ENCODE results near the gene MIDN.

Gene MIDN

GRCh38 chr19:1268226-1269064, 20.1 kb downstream of the MIDN start:
- peaks cover 44% of the 10 kb centered on the region for H3K36me3 Mint-ChIP-seq (ENCODE audit: low read depth)
- peak overlapping the region; percentile 90 for H3K27ac Mint-ChIP-seq
- intact Hi-C loops (cut with micrococcal nuclease) = no loop called here
- H3K4me1 Mint-ChIP-seq (ENCODE audit: low read depth) = peaks cover 83% of the 10 kb centered on the region
- peaks cover 7% of the 10 kb centered on the region for H3K27me3 Mint-ChIP-seq
- peak overlapping the region; percentile 99 for H3K4me3 Mint-ChIP-seq
- H3K9me3 Mint-ChIP-seq = no peaks in the 10 kb centered on the region

GRCh38 chr19:1269065-1269477, 20.7 kb downstream of the MIDN start, which contains the start of gene CIRBP:
CIRBP (plus strand) TSS chr19:1269332; CDS start chr19:1270934, 1,602 bp downstream.
- intact Hi-C loops (cut with micrococcal nuclease) = no loop called here
- H3K27me3 Mint-ChIP-seq = peaks cover 7% of the 10 kb centered on the region
- peak within 1 kb of the TSS; percentile 99 for H3K4me3 Mint-ChIP-seq
- H3K4me1 Mint-ChIP-seq (ENCODE audit: low read depth) = peaks cover 86% of the 10 kb centered on the region
- peak within 1 kb of the TSS; percentile 90 for H3K27ac Mint-ChIP-seq
- no peaks in the 10 kb centered on the region for H3K9me3 Mint-ChIP-seq
- H3K36me3 Mint-ChIP-seq (ENCODE audit: low read depth) = peaks cover 50% of the 10 kb centered on the region

- Mint-ChIP-seq H3K4me3 (peak overlapping the region; percentile 99), H3K4me1 (ENCODE audit: low read depth) (peaks cover 86% of the 10 kb centered on the region), H3K36me3 (ENCODE audit: low read depth) (peaks cover 56% of the 10 kb centered on the region), H3K27ac (peak overlapping the region; percentile 90), H3K9me3 (no peaks in the 10 kb centered on the region), H3K27me3 (peaks cover 7% of the 10 kb centered on the region)
- intact Hi-C loops (cut with micrococcal nuclease) = no loop called here
Measured at GRCh38 chr19:1269478-1270212, 21.3 kb downstream of the MIDN start.

- Mint-ChIP-seq H3K4me3 (peak overlapping the region; percentile 99), H3K27me3 (peaks cover 7% of the 10 kb centered on the region), H3K36me3 (ENCODE audit: low read depth) (peaks cover 63% of the 10 kb centered on the region), H3K9me3 (no peaks in the 10 kb centered on the region), H3K27ac (peak overlapping the region; percentile 90), H3K4me1 (ENCODE audit: low read depth) (peaks cover 85% of the 10 kb centered on the region)
- intact Hi-C loops (cut with micrococcal nuclease) = no loop called here
Measured at GRCh38 chr19:1270213-1270853, 21.9 kb downstream of the MIDN start.

DNA sequence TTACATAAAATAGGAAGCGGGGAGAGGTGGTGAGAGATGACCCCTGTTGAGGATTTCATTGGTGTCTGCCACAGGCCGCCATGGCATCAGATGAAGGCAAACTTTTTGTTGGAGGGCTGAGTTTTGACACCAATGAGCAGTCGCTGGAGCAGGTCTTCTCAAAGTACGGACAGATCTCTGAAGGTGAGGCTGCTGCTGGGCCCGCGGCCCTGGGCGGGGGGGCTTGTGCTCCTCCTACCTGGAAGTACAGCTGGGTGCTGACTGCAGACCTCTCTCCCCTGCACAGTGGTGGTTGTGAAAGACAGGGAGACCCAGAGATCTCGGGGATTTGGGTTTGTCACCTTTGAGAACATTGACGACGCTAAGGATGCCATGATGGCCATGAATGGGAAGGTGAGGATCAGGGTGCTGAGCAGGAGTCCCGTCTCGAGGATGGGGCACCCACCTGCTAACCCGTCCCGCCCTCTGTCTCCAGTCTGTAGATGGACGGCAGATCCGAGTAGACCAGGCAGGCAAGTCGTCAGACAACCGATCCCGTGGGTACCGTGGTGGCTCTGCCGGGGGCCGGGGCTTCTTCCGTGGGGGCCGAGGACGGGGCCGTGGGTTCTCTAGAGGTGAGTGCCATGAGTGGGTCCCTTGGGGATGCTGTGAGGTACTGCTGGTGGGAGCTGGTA, 22.6 kb downstream of the MIDN start:
- intact Hi-C loops (cut with micrococcal nuclease) = no loop called here
- Mint-ChIP-seq H3K4me3 (peak overlapping the region; percentile 99), H3K36me3 (ENCODE audit: low read depth) (peaks cover 65% of the 10 kb centered on the region), H3K27ac (peak overlapping the region; percentile 90), H3K27me3 (peaks cover 7% of the 10 kb centered on the region), H3K9me3 (no peaks in the 10 kb centered on the region), H3K4me1 (ENCODE audit: low read depth) (peaks cover 79% of the 10 kb centered on the region)

- Mint-ChIP-seq H3K27me3 (peaks cover 7% of the 10 kb centered on the region), H3K4me3 (peak overlapping the region; percentile 99), H3K36me3 (ENCODE audit: low read depth) (peaks cover 69% of the 10 kb centered on the region), H3K9me3 (no peaks in the 10 kb centered on the region), H3K27ac (peak overlapping the region; percentile 90), H3K4me1 (ENCODE audit: low read depth) (peaks cover 81% of the 10 kb centered on the region)
- intact Hi-C loops (cut with micrococcal nuclease) = no loop called here
Measured at GRCh38 chr19:1271528-1272422, 23.4 kb downstream of the MIDN start.

DNA sequence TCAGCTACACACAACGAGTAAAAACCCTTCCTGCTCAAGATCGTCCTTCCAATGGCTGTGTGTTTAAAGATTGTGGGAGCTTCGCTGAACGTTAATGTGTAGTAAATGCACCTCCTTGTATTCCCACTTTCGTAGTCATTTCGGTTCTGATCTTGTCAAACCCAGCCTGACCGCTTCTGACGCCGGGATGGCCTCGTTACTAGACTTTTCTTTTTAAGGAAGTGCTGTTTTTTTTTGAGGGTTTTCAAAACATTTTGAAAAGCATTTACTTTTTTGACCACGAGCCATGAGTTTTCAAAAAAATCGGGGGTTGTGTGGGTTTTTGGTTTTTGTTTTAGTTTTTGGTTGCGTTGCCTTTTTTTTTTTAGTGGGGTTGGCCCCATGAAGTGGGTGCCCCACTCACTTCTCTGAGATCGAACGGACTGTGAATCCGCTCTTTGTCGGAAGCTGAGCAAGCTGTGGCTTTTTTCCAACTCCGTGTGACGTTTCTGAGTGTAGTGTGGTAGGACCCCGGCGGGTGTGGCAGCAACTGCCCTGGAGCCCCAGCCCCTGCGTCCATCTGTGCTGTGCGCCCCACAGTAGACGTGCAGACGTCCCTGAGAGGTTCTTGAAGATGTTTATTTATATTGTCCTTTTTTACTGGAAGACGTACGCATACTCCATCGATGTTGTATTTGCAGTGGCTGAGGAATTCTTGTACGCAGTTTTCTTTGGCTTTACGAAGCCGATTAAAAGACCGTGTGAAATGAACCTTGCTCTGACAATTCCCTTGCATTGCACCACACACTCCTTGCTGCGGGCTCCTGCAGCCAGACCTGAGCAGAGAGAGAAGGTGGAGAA, 24.3 kb downstream of the MIDN start:
- no peaks in the 10 kb centered on the region for H3K9me3 Mint-ChIP-seq
- intact Hi-C loops (cut with micrococcal nuclease) = no loop called here
- H3K4me1 Mint-ChIP-seq (ENCODE audit: low read depth) = peaks cover 79% of the 10 kb centered on the region
- H3K27me3 Mint-ChIP-seq = no peaks in the 10 kb centered on the region
- H3K36me3 Mint-ChIP-seq (ENCODE audit: low read depth) = peaks cover 78% of the 10 kb centered on the region
- peak overlapping the region; percentile 99 for H3K4me3 Mint-ChIP-seq
- peak overlapping the region; percentile 90 for H3K27ac Mint-ChIP-seq

DNA sequence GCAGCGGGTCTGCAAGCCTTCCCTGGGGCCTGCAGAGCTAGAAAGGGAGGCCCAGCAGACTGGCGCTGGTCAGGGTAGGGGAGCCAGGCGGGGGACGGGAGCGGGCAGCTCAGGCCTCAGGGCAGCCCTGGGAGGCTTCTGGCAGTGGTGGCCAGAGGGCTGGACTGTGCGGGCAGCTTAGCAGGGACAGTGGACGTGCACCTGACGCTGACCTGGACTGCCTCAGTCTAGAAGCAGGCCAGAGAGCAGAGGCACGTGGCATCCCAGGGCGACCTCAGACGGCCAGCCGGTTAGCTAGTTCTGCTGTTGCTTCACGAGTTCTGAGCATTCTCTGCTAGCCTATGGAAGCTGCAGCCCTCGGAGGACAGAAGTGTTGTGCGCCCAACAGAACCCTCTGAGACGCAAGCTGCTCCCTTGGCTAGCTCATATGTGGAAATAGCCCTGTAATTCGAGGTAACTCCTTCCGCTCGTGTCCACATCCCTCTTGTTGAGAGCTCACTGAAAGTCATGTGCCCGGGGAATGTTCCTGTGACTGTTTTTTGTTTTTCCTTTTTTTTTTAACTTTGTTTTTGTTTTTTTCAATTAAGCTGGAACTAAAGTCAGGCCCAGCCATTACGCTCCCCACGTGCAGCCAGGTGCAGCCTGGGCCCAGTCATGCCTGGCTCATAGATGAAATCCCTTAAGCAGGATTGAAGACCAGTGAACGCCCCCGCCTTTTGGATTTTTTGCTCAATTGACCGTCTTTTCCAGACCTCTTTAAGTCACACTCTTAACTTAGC, 25.1 kb downstream of the MIDN start:
- no peaks in the 10 kb centered on the region for H3K9me3 Mint-ChIP-seq
- H3K4me3 Mint-ChIP-seq = peak overlapping the region; percentile 99
- intact Hi-C loops (cut with micrococcal nuclease) = no loop called here
- no peaks in the 10 kb centered on the region for H3K27me3 Mint-ChIP-seq
- H3K4me1 Mint-ChIP-seq (ENCODE audit: low read depth) = peaks cover 78% of the 10 kb centered on the region
- peak overlapping the region; percentile 90 for H3K27ac Mint-ChIP-seq
- H3K36me3 Mint-ChIP-seq (ENCODE audit: low read depth) = peaks cover 86% of the 10 kb centered on the region

- Mint-ChIP-seq H3K4me1 (ENCODE audit: low read depth) (peaks cover 72% of the 10 kb centered on the region), H3K36me3 (ENCODE audit: low read depth) (peaks cover 89% of the 10 kb centered on the region), H3K27ac (peak overlapping the region; percentile 90), H3K27me3 (no peaks in the 10 kb centered on the region), H3K9me3 (no peaks in the 10 kb centered on the region), H3K4me3 (peak overlapping the region; percentile 79)
- intact Hi-C loops (cut with micrococcal nuclease) = no loop called here
Measured at GRCh38 chr19:1274081-1274851, 25.9 kb downstream of the MIDN start.

DNA sequence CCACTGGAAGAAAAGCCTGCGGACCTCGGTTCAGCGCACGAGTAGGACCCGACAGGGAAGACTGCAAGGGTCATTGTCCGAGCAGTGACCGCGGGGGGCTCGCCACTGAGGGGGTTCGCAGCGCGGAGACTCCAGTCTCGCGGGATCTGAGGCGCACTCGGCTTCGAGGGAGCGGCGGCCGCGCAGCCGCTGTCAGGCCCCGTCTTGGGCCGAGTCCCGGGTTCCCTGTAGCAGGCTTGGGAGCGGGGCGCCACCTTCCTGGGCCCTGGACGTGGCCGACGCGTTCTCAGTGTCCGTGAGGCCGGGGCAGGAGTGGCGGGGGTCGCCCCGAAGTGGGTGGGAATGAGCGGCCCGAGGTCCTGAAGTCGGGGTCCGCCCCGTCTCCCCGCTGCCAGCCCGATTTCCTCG, 26.5 kb downstream of the MIDN start:
- H3K4me3 Mint-ChIP-seq = peak overlapping the region; percentile 79
- peaks cover 92% of the 10 kb centered on the region for H3K36me3 Mint-ChIP-seq (ENCODE audit: low read depth)
- intact Hi-C loops (cut with micrococcal nuclease) = no loop called here
- peaks cover 74% of the 10 kb centered on the region for H3K4me1 Mint-ChIP-seq (ENCODE audit: low read depth)
- H3K9me3 Mint-ChIP-seq = no peaks in the 10 kb centered on the region
- no peaks in the 10 kb centered on the region for H3K27me3 Mint-ChIP-seq
- H3K27ac Mint-ChIP-seq = peak overlapping the region; percentile 90

- Mint-ChIP-seq H3K4me3 (peak within 1 kb of the TSS; percentile 79), H3K27ac (peak within 1 kb of the TSS; percentile 90), H3K4me1 (ENCODE audit: low read depth) (peaks cover 74% of the 10 kb centered on the region), H3K27me3 (no peaks in the 10 kb centered on the region), H3K36me3 (ENCODE audit: low read depth) (peaks cover 92% of the 10 kb centered on the region), H3K9me3 (no peaks in the 10 kb centered on the region)
- intact Hi-C loops (cut with micrococcal nuclease) = no loop called here
Measured at GRCh38 chr19:1275260-1275975, 27.0 kb downstream of the MIDN start, which contains the start of gene FAM174C. FAM174C (plus strand) TSS chr19:1275530; CDS start chr19:1275550, 20 bp downstream.
